NCI-H2227 (cell line): ENCODE measurements around the gene TSC2.

Experiments
- DNase-seq: peaks from one replicate; lab custom pipeline; 2025; ENCODE audit not compliant: unreplicated experiment; lab: John Stamatoyannopoulos, UW

The TSC2 gene

DNA sequence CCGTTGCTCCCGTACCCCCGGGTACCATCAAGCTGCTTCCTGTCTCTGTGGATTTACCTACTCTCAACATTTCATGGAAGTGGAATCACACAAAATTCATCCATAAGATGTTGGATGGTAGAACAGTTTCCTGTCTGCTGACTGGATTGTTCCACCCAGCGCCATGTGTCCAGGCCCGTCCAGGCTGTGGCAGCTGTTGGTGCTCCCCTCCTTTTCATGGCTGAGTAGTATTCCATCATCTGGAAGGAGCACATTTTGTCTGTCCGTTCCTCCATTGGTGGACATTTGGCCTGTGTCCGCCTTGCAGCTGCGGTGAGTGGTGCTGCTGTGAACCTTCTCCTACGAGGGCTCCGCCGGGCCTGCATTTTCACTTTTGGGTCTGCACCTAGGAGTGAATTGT, 18.4 kb downstream of the TSC2 start:
- DNase-seq = no peak

DNA sequence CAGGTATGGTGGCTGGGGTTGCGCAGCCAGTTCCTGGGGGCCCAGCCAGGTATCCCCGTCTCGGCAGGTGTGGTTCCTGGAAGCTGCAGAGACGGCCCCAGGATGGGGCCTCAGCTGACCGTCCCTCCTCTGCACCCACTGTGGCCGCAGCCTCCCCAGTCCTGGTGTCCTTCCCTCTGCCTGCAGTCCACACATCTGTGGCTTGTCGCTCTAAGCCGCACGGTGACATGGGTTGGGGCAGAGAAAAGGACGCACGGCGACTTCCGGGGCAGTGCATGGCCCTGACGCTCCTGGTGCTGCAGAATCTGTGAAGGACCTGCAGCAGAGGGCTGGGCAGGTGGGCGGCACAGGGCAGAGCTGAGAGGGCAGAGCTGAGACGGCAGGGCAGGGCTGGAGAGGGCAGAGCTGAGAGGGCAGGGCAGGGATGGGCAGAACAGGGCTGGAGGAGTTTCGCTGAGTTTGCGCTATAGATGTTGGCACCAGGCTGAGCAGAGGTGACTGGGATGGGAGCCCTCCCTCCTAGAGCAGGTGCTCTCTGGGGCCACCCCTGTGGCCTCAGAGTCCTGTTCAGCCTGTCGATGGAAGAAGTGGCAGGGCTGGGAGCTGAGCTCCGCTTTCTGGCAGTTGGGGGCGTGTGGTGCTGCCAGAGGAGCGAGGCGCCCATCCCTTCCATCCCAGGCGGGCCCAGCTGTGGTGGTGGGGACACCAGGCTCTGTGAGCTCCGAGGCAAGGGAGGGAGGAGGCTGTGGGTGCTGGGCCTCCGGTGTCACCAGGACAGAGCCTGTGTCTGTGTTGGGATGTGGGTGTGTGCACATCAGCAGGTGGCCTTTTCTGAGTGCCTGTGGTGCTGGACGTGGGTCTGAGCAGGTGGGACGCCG, 23.0 kb downstream of the TSC2 start:
- DNase-seq = no peak

GRCh38 chr16:2071454-2072202, 23.8 kb downstream of the TSC2 start:
- no peak for DNase-seq

DNA sequence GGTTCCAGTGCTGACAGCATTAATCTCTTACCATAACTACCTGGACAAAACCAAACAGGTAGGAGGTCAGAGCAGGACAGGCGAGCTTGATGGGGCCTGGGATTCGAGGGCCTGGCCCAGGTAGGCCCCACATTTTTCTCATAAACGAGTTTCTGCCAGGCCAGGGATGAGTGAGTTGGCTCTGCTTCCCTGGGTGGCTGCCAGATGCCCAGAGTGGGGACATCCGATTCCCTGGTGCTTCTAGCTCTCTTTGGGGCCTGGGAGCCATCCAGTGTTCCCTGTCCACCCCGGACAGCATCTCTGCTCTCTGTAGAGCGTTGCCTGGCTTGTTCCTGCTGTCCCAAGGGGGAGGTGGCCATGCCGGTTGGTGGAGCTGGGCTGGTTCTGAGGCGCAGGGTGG, 25.1 kb downstream of the TSC2 start:
- no peak for DNase-seq

DNA sequence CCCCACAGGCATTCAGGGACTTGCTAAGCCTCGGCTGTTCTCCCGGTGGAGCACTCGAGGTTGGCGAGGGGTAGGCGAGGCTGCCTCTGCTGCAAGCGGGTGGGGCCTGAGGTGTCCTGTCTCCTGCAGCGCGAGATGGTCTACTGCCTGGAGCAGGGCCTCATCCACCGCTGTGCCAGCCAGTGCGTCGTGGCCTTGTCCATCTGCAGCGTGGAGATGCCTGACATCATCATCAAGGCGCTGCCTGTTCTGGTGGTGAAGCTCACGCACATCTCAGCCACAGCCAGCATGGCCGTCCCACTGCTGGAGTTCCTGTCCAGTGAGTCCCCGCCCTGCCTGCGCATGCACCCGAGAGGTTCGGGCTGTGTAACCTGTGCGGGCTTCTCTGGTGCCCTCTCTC, 26.3 kb downstream of the TSC2 start:
- DNase-seq = no peak

DNA sequence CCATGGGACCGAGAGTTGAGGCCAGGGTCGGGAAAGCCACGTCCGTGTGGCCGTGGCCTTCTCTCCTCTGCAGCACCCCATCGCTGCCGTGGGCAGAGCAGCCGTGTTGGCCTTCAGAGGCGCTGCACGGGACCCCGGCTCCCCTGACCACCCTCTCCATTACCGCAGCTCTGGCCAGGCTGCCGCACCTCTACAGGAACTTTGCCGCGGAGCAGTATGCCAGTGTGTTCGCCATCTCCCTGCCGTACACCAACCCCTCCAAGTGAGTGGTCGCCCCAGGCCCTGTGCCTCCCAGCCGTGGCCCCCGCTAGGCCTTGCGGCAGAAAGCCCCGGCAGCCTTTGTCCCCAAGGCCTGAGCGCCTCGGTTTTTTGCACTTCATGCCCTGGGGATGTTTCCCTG, 27.8 kb downstream of the TSC2 start:
- DNase-seq = no peak

- no peak for DNase-seq
Observed at GRCh38 chr16:2076072-2076865, 28.5 kb downstream of the TSC2 start.

DNA sequence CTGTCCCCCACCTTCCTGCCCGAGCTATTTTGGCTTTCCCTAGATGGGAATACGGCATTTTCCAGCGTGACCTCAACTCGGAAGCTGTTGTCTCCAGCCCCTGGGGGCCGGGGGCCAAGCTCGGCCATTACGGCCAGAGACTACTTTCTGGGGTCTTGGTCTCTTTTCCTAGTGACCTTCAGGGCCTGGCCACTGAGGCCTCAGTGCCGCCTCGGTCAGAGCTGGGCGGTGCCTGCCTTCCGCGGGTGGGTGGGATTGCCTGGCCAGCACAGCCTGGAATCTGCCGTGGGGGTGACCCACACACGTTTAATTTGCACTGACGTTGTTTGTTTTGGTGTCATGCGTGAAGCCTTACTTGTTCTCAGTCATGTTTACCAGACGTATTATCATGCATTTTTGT, 29.2 kb downstream of the TSC2 start:
- DNase-seq = no peak

DNA sequence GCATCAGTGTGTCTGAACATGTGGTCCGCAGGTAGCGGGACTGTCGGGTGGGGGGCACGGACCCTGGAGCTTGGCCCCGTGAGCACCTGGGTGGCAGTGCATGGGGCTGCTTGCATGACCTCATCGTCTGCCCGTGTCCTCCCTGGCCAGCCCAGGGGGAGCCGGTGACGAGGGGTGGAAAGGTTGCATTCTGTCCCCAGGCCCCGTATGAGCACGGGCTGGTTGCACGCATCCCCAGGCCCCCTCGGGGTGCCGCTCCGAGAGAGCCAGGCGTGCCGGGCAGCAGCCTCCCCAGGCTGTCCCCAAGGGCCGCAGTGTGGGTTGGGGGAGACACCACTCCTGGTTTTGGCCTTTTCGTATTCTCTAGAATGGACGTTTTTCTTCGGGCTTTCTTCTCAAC, 29.9 kb downstream of the TSC2 start:
- DNase-seq = no peak

GRCh38 chr16:2078096-2078495, 30.3 kb downstream of the TSC2 start:
- no peak for DNase-seq

- DNase-seq = no peak
Observed at GRCh38 chr16:2078691-2079090, 30.9 kb downstream of the TSC2 start.

DNA sequence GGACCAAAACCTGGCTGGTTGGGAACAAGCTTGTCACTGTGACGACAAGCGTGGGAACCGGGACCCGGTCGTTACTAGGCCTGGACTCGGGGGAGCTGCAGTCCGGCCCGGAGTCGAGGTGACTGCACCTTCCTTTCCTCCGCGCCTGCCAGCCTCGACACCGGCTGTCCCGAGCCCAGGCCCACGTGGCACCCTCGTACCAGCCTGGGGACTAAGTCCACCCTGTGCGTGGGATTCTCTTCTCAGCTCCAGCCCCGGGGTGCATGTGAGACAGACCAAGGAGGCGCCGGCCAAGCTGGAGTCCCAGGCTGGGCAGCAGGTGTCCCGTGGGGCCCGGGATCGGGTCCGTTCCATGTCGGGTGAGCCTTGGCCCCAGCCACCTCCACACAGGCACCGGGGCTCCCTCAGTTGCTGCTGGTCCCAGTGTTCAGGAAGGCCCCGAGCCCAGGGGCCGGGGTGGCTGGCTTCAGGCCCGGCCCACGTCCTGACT, 31.6 kb downstream of the TSC2 start:
- DNase-seq = no peak

DNA sequence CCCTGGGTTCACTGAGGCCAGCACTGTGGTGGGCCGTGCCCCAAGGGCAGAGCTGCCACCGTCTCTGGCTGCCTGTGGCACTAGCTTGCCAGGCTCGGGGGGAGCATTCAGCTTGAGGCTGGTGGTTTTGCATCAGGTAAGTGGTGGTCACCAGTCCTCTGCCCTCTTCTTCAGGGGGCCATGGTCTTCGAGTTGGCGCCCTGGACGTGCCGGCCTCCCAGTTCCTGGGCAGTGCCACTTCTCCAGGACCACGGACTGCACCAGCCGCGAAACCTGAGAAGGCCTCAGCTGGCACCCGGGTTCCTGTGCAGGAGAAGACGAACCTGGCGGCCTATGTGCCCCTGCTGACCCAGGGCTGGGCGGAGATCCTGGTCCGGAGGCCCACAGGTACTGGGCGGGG, 32.2 kb downstream of the TSC2 start:
- DNase-seq = no peak

DNA sequence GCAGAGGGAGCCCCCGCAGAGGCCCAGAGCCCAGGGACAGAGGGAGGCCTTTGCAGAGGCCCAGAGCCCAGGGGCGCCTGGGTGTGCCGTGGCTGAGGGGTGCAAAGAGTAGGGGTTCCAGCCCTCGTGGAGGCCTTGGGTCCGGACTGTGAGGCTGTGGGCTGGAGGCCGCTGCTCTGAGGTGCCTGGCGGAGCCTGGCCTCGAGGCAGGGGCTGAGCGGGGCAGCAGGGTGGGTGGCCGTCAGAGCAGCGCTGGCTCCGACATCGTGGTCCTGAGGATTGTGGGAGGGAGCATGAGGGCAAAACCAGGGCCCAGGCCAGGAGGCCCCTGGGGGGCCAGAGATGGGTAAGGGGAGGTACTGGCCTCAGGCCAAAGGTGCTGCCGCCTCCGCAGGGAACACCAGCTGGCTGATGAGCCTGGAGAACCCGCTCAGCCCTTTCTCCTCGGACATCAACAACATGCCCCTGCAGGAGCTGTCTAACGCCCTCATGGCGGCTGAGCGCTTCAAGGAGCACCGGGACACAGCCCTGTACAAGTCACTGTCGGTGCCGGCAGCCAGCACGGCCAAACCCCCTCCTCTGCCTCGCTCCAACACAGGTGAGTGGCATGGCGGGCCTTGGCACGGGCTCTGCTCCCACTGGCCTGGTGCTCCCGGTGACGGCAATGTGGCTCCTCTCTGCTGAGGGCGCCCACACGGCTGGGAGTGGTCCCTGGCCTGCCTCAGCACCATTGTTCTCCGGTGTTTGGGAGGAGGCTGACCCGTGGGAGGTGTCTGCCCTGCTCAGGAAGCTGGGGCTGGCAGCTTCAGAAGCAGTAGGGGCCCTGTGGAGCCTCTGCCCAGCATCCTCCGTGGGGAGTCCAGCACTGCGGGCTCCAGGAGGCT, 33.7 kb downstream of the TSC2 start:
- no peak for DNase-seq

GRCh38 chr16:2082171-2082982, 34.6 kb downstream of the TSC2 start:
- peak; percentile 41 for DNase-seq

DNA sequence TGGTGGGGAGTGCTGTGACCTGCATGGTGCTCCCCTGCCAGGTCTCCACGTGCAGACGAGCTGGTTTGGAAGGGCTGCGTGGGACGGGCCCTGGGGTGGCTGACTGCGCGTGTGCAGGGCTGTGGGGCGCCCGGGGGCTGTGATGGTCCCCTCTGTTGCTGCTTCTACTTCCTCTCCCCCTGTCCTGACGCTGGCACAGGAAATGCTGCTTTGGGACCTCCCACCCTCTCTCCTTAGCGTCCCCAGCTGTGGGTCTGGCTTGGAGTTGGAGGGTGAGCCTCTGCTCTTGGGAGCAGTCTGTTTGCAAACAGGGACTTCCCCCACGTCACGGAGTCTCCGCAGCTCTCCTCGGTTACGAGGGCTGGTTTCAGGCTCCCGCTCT, 35.2 kb downstream of the TSC2 start:
- no peak for DNase-seq

- no peak for DNase-seq
Observed at GRCh38 chr16:2083409-2083808, 35.6 kb downstream of the TSC2 start.

DNA sequence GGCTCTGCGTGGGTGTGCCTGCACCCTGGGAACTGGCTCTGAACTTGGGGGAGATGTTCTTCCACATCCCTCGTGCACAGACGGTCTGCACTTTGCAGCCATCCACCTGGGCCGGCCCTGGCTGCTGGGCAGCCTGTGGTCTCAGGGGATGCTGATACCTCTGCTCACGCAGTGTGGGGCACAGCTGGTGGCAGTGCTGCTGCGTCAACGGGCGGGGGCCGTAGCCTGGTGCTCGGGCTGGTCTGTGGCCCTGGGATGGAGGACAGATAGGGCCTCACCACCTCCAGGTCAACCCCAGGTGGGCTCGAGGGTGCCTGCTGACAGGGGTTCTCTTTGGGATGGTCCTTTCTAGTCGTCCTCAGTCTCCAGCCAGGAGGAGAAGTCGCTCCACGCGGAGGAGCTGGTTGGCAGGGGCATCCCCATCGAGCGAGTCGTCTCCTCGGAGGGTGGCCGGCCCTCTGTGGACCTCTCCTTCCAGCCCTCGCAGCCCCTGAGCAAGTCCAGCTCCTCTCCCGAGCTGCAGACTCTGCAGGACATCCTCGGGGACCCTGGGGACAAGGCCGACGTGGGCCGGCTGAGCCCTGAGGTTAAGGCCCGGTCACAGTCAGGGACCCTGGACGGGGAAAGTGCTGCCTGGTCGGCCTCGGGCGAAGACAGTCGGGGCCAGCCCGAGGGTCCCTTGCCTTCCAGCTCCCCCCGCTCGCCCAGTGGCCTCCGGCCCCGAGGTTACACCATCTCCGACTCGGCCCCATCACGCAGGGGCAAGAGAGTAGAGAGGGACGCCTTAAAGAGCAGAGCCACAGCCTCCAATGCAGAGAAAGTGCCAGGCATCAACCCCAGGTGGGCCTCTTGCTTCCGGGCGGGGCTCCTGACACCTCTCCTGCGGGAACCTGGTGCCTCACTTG, 36.3 kb downstream of the TSC2 start:
- DNase-seq = no peak
